ENCODE measurements around the gene BSN. TPM values are rescaled to one million over a fixed set of nuclear protein-coding genes. Genes with fewer than 3 reads are reported as not detected.

The BSN gene
- total and polyA plus RNA-seq, 7 donors: under 0.01 to 0.81 (median 0.61) TPM; not detected in 1

DNA sequence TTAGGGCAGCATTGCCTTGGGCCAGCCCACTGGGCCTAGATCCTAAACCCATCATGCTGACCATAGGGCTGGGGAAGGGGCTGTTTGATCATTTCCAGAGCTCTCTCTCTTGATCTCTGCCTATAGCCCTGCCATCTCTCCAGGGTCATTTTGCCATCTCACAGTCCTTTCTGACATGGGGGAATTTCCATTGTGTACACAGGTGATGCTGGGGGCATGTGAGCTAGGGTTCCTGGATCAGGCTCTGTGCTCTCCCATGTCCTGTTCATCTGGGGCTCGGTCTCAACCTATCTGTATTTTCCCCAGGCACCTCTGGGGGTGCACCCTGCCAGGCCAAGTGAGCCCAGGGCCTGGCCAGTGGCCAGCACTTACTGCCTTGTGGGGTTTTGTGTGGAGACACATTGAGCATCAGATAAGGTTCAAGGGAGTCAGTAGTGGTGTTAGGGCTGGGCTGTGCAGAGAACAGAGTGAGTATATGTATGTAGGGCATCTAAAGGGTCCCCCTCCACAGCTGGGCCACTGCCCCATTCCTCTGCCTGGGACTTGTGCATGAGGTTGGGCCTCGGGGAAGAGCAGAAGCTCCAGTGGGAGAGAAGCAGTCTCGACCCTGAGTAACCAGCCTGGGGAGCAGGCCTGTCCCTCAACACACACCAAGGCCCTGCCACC lies 94.2 kb downstream of the BSN start:
- Histone ChIP-seq H3K9me3 (no peaks in the 10 kb centered on the region), H3K27ac (no peak overlapping the region), H3K27me3 (no peaks in the 10 kb centered on the region), H3K4me1 (no peaks in the 10 kb centered on the region), H3K36me3 (no peaks in the 10 kb centered on the region), H3K4me3 (no peak overlapping the region)
- no peak for TF ChIP-seq POLR2A (IDR thresholded peaks at IDR 0.05)
- TF ChIP-seq EP300 (IDR thresholded peaks at IDR 0.05): no peak
- TF ChIP-seq POLR2AphosphoS5 (IDR thresholded peaks at IDR 0.05): no peak
- TF ChIP-seq, protein P1, sequence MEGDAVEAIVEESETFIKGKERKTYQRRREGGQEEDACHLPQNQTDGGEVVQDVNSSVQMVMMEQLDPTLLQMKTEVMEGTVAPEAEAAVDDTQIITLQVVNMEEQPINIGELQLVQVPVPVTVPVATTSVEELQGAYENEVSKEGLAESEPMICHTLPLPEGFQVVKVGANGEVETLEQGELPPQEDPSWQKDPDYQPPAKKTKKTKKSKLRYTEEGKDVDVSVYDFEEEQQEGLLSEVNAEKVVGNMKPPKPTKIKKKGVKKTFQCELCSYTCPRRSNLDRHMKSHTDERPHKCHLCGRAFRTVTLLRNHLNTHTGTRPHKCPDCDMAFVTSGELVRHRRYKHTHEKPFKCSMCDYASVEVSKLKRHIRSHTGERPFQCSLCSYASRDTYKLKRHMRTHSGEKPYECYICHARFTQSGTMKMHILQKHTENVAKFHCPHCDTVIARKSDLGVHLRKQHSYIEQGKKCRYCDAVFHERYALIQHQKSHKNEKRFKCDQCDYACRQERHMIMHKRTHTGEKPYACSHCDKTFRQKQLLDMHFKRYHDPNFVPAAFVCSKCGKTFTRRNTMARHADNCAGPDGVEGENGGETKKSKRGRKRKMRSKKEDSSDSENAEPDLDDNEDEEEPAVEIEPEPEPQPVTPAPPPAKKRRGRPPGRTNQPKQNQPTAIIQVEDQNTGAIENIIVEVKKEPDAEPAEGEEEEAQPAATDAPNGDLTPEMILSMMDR (IDR thresholded peaks at IDR 0.05): no peak
- WGBS, 2 donors: 69 to 77% methylated on average over 3 of the region's 3 CpGs
- intact Hi-C loops (cut with DNase I): no loop called here
- DNase-seq: no peak

DNA sequence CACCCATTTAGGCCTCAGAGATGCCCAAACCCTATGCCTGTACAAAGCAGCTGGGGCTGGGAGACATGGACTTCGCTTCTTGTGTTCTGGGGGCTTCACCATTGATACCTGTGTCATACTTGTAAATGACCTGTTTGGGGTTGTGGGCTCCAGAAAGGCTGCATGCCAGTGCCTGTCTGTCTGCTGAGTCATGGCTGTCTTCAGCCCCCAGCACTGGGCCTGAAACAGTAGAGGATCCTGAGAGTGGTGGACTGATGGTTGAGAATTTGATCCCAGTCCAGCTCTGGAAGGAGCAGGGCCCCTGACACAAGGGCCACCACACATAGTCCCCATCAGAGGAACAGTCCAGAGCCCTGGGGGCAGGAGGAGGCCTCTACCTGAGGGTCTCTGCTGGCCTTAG lies 95.3 kb downstream of the BSN start:
- DNase-seq: no peak
- Histone ChIP-seq H3K36me3 (no peaks in the 10 kb centered on the region), H3K27ac (no peak overlapping the region), H3K27me3 (no peaks in the 10 kb centered on the region), H3K4me1 (no peaks in the 10 kb centered on the region), H3K9me3 (no peaks in the 10 kb centered on the region), H3K4me3 (no peak overlapping the region)
- WGBS, 2 donors: 93% methylated on average over 1 of the region's 1 CpG
- intact Hi-C loops (cut with DNase I): no loop called here
- TF ChIP-seq, protein P1 (IDR thresholded peaks at IDR 0.05): no peak
- no peak for TF ChIP-seq POLR2A (IDR thresholded peaks at IDR 0.05)
- TF ChIP-seq POLR2AphosphoS5 (IDR thresholded peaks at IDR 0.05): no peak
- TF ChIP-seq EP300 (IDR thresholded peaks at IDR 0.05): no peak

DNA sequence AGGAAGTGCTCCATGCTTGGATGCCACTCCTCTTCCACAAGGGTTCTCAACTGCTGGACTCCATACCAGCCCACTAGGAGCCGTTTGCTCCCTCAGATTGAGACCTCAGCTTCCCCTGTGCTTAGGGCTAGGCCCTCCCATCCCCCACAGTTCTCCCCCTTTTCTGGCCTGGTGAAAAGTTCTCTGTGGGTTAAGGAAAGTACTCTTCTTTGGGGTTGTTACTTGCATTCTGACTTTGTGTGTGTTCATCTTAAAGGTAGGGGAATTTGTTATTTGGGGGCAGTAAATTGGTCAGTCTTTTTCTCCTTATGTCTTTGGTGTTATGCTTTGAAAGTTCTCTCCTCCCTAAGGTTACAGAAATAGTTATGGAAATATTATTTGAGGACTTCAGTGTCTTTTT lies 95.9 kb downstream of the BSN start:
- 61 to 77% methylated on average over 1 of the region's 1 CpG for WGBS, 2 donors
- Histone ChIP-seq H3K36me3 (no peaks in the 10 kb centered on the region), H3K9me3 (no peaks in the 10 kb centered on the region), H3K4me3 (no peak overlapping the region), H3K27ac (no peak overlapping the region), H3K27me3 (no peaks in the 10 kb centered on the region), H3K4me1 (no peaks in the 10 kb centered on the region)
- intact Hi-C loops (cut with DNase I): no loop called here
- no peak for DNase-seq
- TF ChIP-seq EP300 (IDR thresholded peaks at IDR 0.05) (no peak), POLR2A (IDR thresholded peaks at IDR 0.05) (no peak), POLR2AphosphoS5 (IDR thresholded peaks at IDR 0.05) (no peak)
- TF ChIP-seq, protein P1 (IDR thresholded peaks at IDR 0.05): no peak

DNA sequence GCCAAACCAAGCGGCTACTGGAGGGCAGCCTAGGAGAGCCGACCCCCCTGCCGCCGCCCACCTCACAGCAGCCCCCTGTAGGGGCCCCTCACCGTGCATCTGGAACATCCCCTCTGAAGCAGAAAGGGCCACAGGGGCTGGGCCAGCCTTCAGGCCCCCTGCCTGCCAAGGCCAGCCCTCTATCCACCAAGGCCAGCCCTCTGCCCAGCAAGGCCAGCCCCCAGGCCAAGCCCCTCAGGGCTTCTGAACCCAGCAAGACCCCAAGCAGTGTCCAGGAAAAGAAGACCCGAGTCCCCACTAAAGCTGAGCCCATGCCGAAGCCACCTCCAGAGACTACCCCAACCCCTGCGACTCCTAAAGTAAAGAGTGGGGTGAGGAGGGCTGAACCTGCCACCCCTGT lies 96.4 kb downstream of the BSN start:
- Histone ChIP-seq H3K4me1 (no peaks in the 10 kb centered on the region), H3K9me3 (no peaks in the 10 kb centered on the region), H3K27ac (no peak overlapping the region), H3K36me3 (no peaks in the 10 kb centered on the region), H3K4me3 (no peak overlapping the region), H3K27me3 (no peaks in the 10 kb centered on the region)
- TF ChIP-seq, protein P1 (IDR thresholded peaks at IDR 0.05): no peak
- TF ChIP-seq EP300 (IDR thresholded peaks at IDR 0.05) (no peak), POLR2AphosphoS5 (IDR thresholded peaks at IDR 0.05) (no peak), POLR2A (IDR thresholded peaks at IDR 0.05) (no peak)
- WGBS, 2 donors: 72 to 81% methylated on average over 8 of the region's 8 CpGs
- intact Hi-C loops (cut with DNase I): no loop called here
- no peak for DNase-seq
